Muscle layer of colon (tissue), 2 donors: Measurements from ENCODE around the gene CLEC2D.

Source experiments
- H3K27ac ChIP-seq: one replicate; pipeline ENCODE4 v1.7.0; 2013; ENCODE audit warnings: low read depth, mild to moderate bottlenecking, low read length, moderate library complexity
- H3K27me3 ChIP-seq, 2 donors: one replicate each; pipeline ENCODE4 v1.7.0; 2013; ENCODE audit warnings: low read length in 2 of 2, mild to moderate bottlenecking in 2 of 2; ENCODE audit not compliant: insufficient read depth in 2 of 2, control insufficient read depth in 1 of 2
- H3K36me3 ChIP-seq: one replicate; pipeline ENCODE4 v1.7.0; 2013; ENCODE audit warnings: mild to moderate bottlenecking, low read length; ENCODE audit not compliant: insufficient read depth
- H3K4me1 ChIP-seq: one replicate; pipeline ENCODE4 v1.7.0; 2013; ENCODE audit warnings: mild to moderate bottlenecking, low read length; ENCODE audit not compliant: insufficient read depth
- H3K4me3 ChIP-seq, 2 donors: one replicate each; pipeline ENCODE4 v1.7.0; 2013; ENCODE audit warnings: low read length in 2 of 2, low read depth in 1 of 2, mild to moderate bottlenecking in 1 of 2, moderate library complexity in 1 of 2
- H3K9ac ChIP-seq: one replicate; pipeline ENCODE4 v1.7.0; 2013; ENCODE audit warnings: low read length
- H3K9me3 ChIP-seq: one replicate; pipeline ENCODE4 v1.7.0; 2013; ENCODE audit warnings: mild to moderate bottlenecking, low read length
- donor health status: abdominal sarcoma.
- donor health status: Adenocarcinoma of cecum.

CLEC2D gene

GRCh38 chr12:9718968-9719367 is 49.5 kb downstream of the CLEC2D start:
- H3K4me3 ChIP-seq = no peak overlapping the region
- no peak overlapping the region for H3K9ac ChIP-seq
- no peaks in the 10 kb centered on the region for H3K36me3 ChIP-seq
- H3K27ac ChIP-seq = no peak overlapping the region
- no peaks in the 10 kb centered on the region for H3K4me1 ChIP-seq
- no peaks in the 10 kb centered on the region for H3K27me3 ChIP-seq
- H3K9me3 ChIP-seq = no peaks in the 10 kb centered on the region

GRCh38 chr12:9719790-9720189 is 50.3 kb downstream of the CLEC2D start:
- no peak overlapping the region for H3K27ac ChIP-seq
- H3K9me3 ChIP-seq = no peaks in the 10 kb centered on the region
- no peaks in the 10 kb centered on the region for H3K27me3 ChIP-seq
- no peak overlapping the region for H3K9ac ChIP-seq
- no peak overlapping the region for H3K4me3 ChIP-seq
- no peaks in the 10 kb centered on the region for H3K36me3 ChIP-seq
- no peaks in the 10 kb centered on the region for H3K4me1 ChIP-seq

GRCh38 chr12:9721394-9722092 is 52.0 kb downstream of the CLEC2D start:
- Histone ChIP-seq H3K9ac (no peak overlapping the region), H3K27ac (no peak overlapping the region)

GRCh38 chr12:9724023-9724422 is 54.5 kb downstream of the CLEC2D start:
- no peaks in the 10 kb centered on the region for H3K36me3 ChIP-seq
- H3K27ac ChIP-seq = no peak overlapping the region
- no peak overlapping the region for H3K4me3 ChIP-seq
- H3K9ac ChIP-seq = no peak overlapping the region
- H3K9me3 ChIP-seq = no peaks in the 10 kb centered on the region
- no peaks in the 10 kb centered on the region for H3K27me3 ChIP-seq
- no peaks in the 10 kb centered on the region for H3K4me1 ChIP-seq

More at GRCh38 chr12:9721394-9722092, 52.0 kb downstream of the CLEC2D start:
- Histone ChIP-seq H3K36me3 (no peaks in the 10 kb centered on the region), H3K4me3 (no peak overlapping the region), H3K4me1 (no peaks in the 10 kb centered on the region), H3K9me3 (no peaks in the 10 kb centered on the region), H3K27me3 (no peaks in the 10 kb centered on the region)

- no peaks in the 10 kb centered on the region for H3K27me3 ChIP-seq
- no peak overlapping the region for H3K4me3 ChIP-seq
- no peak overlapping the region for H3K27ac ChIP-seq
- H3K9me3 ChIP-seq = no peaks in the 10 kb centered on the region
- no peaks in the 10 kb centered on the region for H3K36me3 ChIP-seq
- no peaks in the 10 kb centered on the region for H3K4me1 ChIP-seq
- H3K9ac ChIP-seq = no peak overlapping the region
These were observed 55.8 kb downstream of the CLEC2D start for GRCh38 chr12:9725213-9725870.

- Histone ChIP-seq H3K4me1 (no peaks in the 10 kb centered on the region), H3K4me3 (no peak overlapping the region), H3K27ac (no peak overlapping the region), H3K9ac (no peak overlapping the region), H3K9me3 (no peaks in the 10 kb centered on the region), H3K36me3 (no peaks in the 10 kb centered on the region), H3K27me3 (no peaks in the 10 kb centered on the region)
These were observed 58.3 kb downstream of the CLEC2D start for GRCh38 chr12:9727813-9728212.

- Histone ChIP-seq H3K9ac (no peak overlapping the region), H3K4me1 (no peaks in the 10 kb centered on the region), H3K27ac (no peak overlapping the region), H3K27me3 (no peaks in the 10 kb centered on the region), H3K4me3 (no peak overlapping the region), H3K9me3 (no peaks in the 10 kb centered on the region), H3K36me3 (no peaks in the 10 kb centered on the region)
These were observed 59.6 kb downstream of the CLEC2D start for GRCh38 chr12:9729082-9729481.

- H3K4me3 ChIP-seq = no peak overlapping the region
- no peaks in the 10 kb centered on the region for H3K4me1 ChIP-seq
- no peak overlapping the region for H3K9ac ChIP-seq
- no peaks in the 10 kb centered on the region for H3K27me3 ChIP-seq
- no peak overlapping the region for H3K27ac ChIP-seq
- no peaks in the 10 kb centered on the region for H3K9me3 ChIP-seq
- H3K36me3 ChIP-seq = no peaks in the 10 kb centered on the region
These were observed 60.5 kb downstream of the CLEC2D start for GRCh38 chr12:9730011-9730410.

- no peaks in the 10 kb centered on the region for H3K9me3 ChIP-seq
- no peaks in the 10 kb centered on the region for H3K27me3 ChIP-seq
- no peak overlapping the region for H3K27ac ChIP-seq
- H3K4me1 ChIP-seq = no peaks in the 10 kb centered on the region
- no peak overlapping the region for H3K9ac ChIP-seq
- no peak overlapping the region for H3K4me3 ChIP-seq
- no peaks in the 10 kb centered on the region for H3K36me3 ChIP-seq
These were observed 61.1 kb downstream of the CLEC2D start for GRCh38 chr12:9730591-9730990.

- H3K27ac ChIP-seq = no peak overlapping the region
- H3K4me3 ChIP-seq = no peak overlapping the region
These were observed 61.9 kb downstream of the CLEC2D start for GRCh38 chr12:9731393-9731792.

GRCh38 chr12:9731797-9732196 is 62.3 kb downstream of the CLEC2D start:
- no peak overlapping the region for H3K27ac ChIP-seq
- H3K9ac ChIP-seq = no peak overlapping the region
- no peaks in the 10 kb centered on the region for H3K9me3 ChIP-seq
- H3K4me3 ChIP-seq = no peak overlapping the region
- H3K4me1 ChIP-seq = no peaks in the 10 kb centered on the region
- no peaks in the 10 kb centered on the region for H3K36me3 ChIP-seq
- no peaks in the 10 kb centered on the region for H3K27me3 ChIP-seq

More at GRCh38 chr12:9731393-9731792, 61.9 kb downstream of the CLEC2D start:
- H3K36me3 ChIP-seq = no peaks in the 10 kb centered on the region
- no peaks in the 10 kb centered on the region for H3K9me3 ChIP-seq
- no peaks in the 10 kb centered on the region for H3K27me3 ChIP-seq
- H3K4me1 ChIP-seq = no peaks in the 10 kb centered on the region
- H3K9ac ChIP-seq = no peak overlapping the region
